H9 (cell line): ENCODE results near the gene TP53TG5. TPM values are rescaled to one million over a fixed set of nuclear protein-coding genes. Genes with fewer than 3 reads are reported as not detected.

Experiments
- DNase-seq: peaks from one replicate; pipeline ENCODE4 v3.0.0-alpha.2; 2017
- H2AFZ ChIP-seq: one replicate; pipeline ENCODE4 v1.6.1; 2013; ENCODE audit warnings: mild to moderate bottlenecking, low read length, control low read depth, moderate library complexity
- H2AK5ac ChIP-seq: 2 replicates; pipeline ENCODE4 v1.6.1; 2013; ENCODE audit warnings: low read length, control low read depth, mixed read lengths; ENCODE audit not compliant: insufficient read length
- H2BK120ac ChIP-seq: one replicate; pipeline ENCODE4 v1.6.1; 2013; ENCODE audit warnings: low read depth, mild to moderate bottlenecking, low read length, control low read depth, inconsistent platforms; ENCODE audit not compliant: poor library complexity, severe bottlenecking
- H2BK12ac ChIP-seq: 2 replicates; pipeline ENCODE4 v1.6.1; 2013; ENCODE audit warnings: low read length, control low read depth, mixed read lengths, low read depth; ENCODE audit not compliant: insufficient read length
- H2BK15ac ChIP-seq: 2 replicates; pipeline ENCODE4 v1.6.1; 2013; ENCODE audit warnings: low read depth, low read length, control low read depth
- H2BK20ac ChIP-seq: one replicate; pipeline ENCODE4 v1.6.1; 2013; ENCODE audit warnings: low read depth, mild to moderate bottlenecking, low read length, control low read depth, inconsistent platforms; ENCODE audit not compliant: poor library complexity, severe bottlenecking
- H2BK5ac ChIP-seq: 2 replicates; pipeline ENCODE4 v1.6.1; 2013; ENCODE audit warnings: low read length, control low read depth, mixed read lengths; ENCODE audit not compliant: insufficient read length
- H3K14ac ChIP-seq: 2 replicates; pipeline ENCODE4 v1.6.1; 2013; ENCODE audit warnings: low read length, control low read depth; ENCODE audit not compliant: insufficient read depth
- H3K18ac ChIP-seq: 2 replicates; pipeline ENCODE4 v1.6.1; 2013; ENCODE audit warnings: low read depth, mild to moderate bottlenecking, mixed read lengths, low read length, control low read depth; ENCODE audit not compliant: insufficient read length
- H3K23ac ChIP-seq: 2 replicates; pipeline ENCODE4 v1.6.1; 2013; ENCODE audit warnings: low read length, control low read depth, mixed read lengths, low read depth; ENCODE audit not compliant: insufficient read length
- H3K23me2 ChIP-seq: 2 replicates; pipeline ENCODE4 v1.6.1; 2013; ENCODE audit warnings: low read depth, mild to moderate bottlenecking, mixed read lengths, low read length, control low read depth; ENCODE audit not compliant: insufficient read length, poor library complexity, severe bottlenecking
- H3K27ac ChIP-seq: 2 replicates; pipeline ENCODE4 v1.5.1; 2013; ENCODE audit warnings: low read length, control low read depth, mixed read lengths, low read depth; ENCODE audit not compliant: insufficient read length
- H3K27me3 ChIP-seq: 2 replicates; pipeline ENCODE4 v1.6.1; 2013; ENCODE audit warnings: low read length, control low read depth, inconsistent platforms; ENCODE audit not compliant: insufficient read depth
- H3K4ac ChIP-seq: 2 replicates; pipeline ENCODE4 v1.6.1; 2013; ENCODE audit warnings: low read depth, mild to moderate bottlenecking, control low read depth, inconsistent platforms, low read length, moderate library complexity
- H3K4me1 ChIP-seq: 2 replicates; pipeline ENCODE4 v1.6.1; 2013; ENCODE audit warnings: low read length, control low read depth, inconsistent platforms; ENCODE audit not compliant: insufficient read depth
- H3K4me2 ChIP-seq: 2 replicates; pipeline ENCODE4 v1.6.1; 2013; ENCODE audit warnings: low read length, control low read depth, mixed read lengths; ENCODE audit not compliant: insufficient read length, insufficient read depth
- H3K56ac ChIP-seq: 2 replicates; pipeline ENCODE4 v1.6.1; 2013; ENCODE audit warnings: low read depth, mild to moderate bottlenecking, mixed read lengths, low read length, control low read depth; ENCODE audit not compliant: insufficient read length
- H3K79me1 ChIP-seq: 2 replicates; pipeline ENCODE4 v1.6.1; 2013; ENCODE audit warnings: low read depth, mild to moderate bottlenecking, moderate library complexity, low read length, control low read depth, inconsistent platforms; ENCODE audit not compliant: insufficient read depth, poor library complexity, severe bottlenecking
- H3K79me2 ChIP-seq: 2 replicates; pipeline ENCODE4 v1.6.1; 2013; ENCODE audit warnings: low read length, control low read depth, inconsistent platforms; ENCODE audit not compliant: insufficient read depth
- H3K9ac ChIP-seq: 2 replicates; pipeline ENCODE4 v1.6.1; 2013; ENCODE audit warnings: low read length, control low read depth, mixed read lengths; ENCODE audit not compliant: insufficient read length; ENCODE audit errors: extremely low read depth
- H3K9me3 ChIP-seq: one replicate; pipeline ENCODE4 v1.6.1; 2013; ENCODE audit warnings: low read depth, low read length, inconsistent platforms; ENCODE audit not compliant: control insufficient read depth
- H3T11ph ChIP-seq: one replicate; pipeline ENCODE4 v1.6.1; 2013; ENCODE audit warnings: mild to moderate bottlenecking, low read length, control low read depth, inconsistent platforms
- H4K20me1 ChIP-seq: one replicate; pipeline ENCODE4 v1.6.1; 2013; ENCODE audit not compliant: control insufficient read depth, insufficient read length, insufficient read depth
- H4K5ac ChIP-seq: 2 replicates; pipeline ENCODE4 v1.6.1; 2013; ENCODE audit warnings: low read depth, mild to moderate bottlenecking, mixed read lengths, low read length, control low read depth; ENCODE audit not compliant: insufficient read length
- H4K8ac ChIP-seq: replicated peaks from 2 replicates; pipeline ENCODE4 v1.6.1; 2013; ENCODE audit warnings: low read length, control low read depth, mixed read lengths, low read depth; ENCODE audit not compliant: insufficient read length
- H4K91ac ChIP-seq: 2 replicates; pipeline ENCODE4 v1.6.1; 2013; ENCODE audit warnings: low read depth, mild to moderate bottlenecking, moderate library complexity, mixed read lengths, low read length, control low read depth; ENCODE audit not compliant: insufficient read length
- H3K27ac Mint-ChIP-seq, 3 experiments: 2 replicates in 2 of 3; 3 replicates in 1 of 3; pipeline ENCODE4 v1.8.0; 2020 to 2021; ENCODE audit warnings: mixed read lengths in 3 of 3, mild to moderate bottlenecking in 1 of 3, moderate library complexity in 1 of 3
- H3K27me3 Mint-ChIP-seq: 2 replicates; pipeline ENCODE4 v1.8.0; 2021; ENCODE audit warnings: low read depth, mild to moderate bottlenecking, moderate library complexity, mixed read lengths
- H3K36me3 Mint-ChIP-seq, 3 experiments: 2 replicates in 2 of 3; 3 replicates in 1 of 3; pipeline ENCODE4 v1.8.0; 2020 to 2021; ENCODE audit warnings: low read depth in 3 of 3, mixed read lengths in 3 of 3; ENCODE audit not compliant: insufficient read depth in 1 of 3
- H3K4me1 Mint-ChIP-seq, 2 experiments: 2 replicates each; pipeline ENCODE4 v1.8.0; 2020; ENCODE audit warnings: mixed read lengths in 2 of 2
- H3K4me3 Mint-ChIP-seq, 2 experiments: 2 replicates in 1 of 2; 3 replicates in 1 of 2; pipeline ENCODE4 v1.8.0; 2020 to 2021; ENCODE audit warnings: mild to moderate bottlenecking in 2 of 2, mixed read lengths in 2 of 2, moderate library complexity in 1 of 2
- H3K9me3 Mint-ChIP-seq, 2 experiments: 2 replicates in 1 of 2; 3 replicates in 1 of 2; pipeline ENCODE4 v1.8.0; 2020; ENCODE audit warnings: mild to moderate bottlenecking in 2 of 2, mixed read lengths in 2 of 2, moderate library complexity in 1 of 2
- WGBS: extraction: QIAGEN DNeasy Blood & Tissue Kit; methylation state at CpG from one replicate; pipeline ENCODE4 v1.1.7; 2013; ENCODE audit warnings: missing lambda C conversion rate, low lambda C conversion rate, mixed read lengths; ENCODE audit not compliant: insufficient read length; ENCODE audit errors: extremely low coverage; 5-methylcytosine and 5-hydroxymethylcytosine counted together
- total RNA-seq: library from RNA; stranded (reverse); gene quantifications from 2 replicates; pipeline ENCODE4 v1.2.1, GENCODE V29; 2021
- TF ChIP-seq, protein P1 (sequence below): fragments of 200-600 bp; sonication (generic); conservative IDR thresholded peaks from 3 replicates; pipeline ENCODE4 v1.8.0; 2021; ENCODE audit warnings: antibody characterized with exemption, mild to moderate bottlenecking

The TP53TG5 gene
- total RNA-seq, 1 experiment from 2014 or later = not detected

DNA sequence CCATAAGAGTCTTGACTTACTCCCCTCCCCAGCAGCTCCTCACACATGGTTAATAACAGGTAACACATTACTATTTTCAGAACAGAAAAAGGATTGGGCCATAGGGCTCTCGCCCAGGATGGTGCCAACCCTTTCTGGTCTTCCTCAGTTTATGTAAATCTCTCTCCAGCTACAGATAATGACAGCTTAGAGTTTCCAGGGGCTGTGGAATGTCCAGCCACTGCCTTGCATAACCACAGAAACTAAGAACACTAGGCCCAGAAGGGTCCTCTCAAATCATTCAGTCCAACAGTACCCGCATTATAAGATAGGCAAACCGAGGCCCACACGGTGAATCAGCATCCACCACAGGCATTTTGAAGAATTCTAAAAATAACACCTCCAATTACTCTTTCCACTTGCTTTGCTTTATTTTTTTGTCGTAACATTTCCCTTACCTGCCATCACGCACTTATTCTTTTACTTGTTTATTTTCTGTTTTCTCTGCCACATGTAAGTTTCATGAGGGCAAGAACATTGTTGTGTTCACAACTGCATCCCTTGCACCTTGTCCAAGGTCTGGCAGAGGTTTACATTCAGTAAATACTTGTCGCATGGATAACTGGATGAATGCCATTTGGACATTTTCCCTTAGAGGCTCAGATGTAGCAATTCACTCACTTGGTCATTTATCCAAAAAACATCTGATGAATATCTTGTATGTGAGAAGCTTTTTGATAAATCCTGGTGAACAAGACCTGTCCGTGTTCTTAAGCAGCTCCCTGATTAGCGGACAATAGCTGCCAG is 23.5 kb downstream of the TP53TG5 start:
- no peak overlapping the region for H3K23ac ChIP-seq
- no peaks in the 10 kb centered on the region for H3K23me2 ChIP-seq
- no peaks in the 10 kb centered on the region for H3K79me2 ChIP-seq
- no peak overlapping the region for H2BK20ac ChIP-seq
- no peak overlapping the region for H2AK5ac ChIP-seq
- Mint-ChIP-seq H3K9me3 (no peaks in the 10 kb centered on the region), H3K27ac (no peak overlapping the region), H3K27me3 (no peaks in the 10 kb centered on the region), H3K36me3 (no peaks in the 10 kb centered on the region), H3K4me1 (peaks cover 35 to 42% of the 10 kb centered on the region in 2 experiments), H3K4me3 (no peak overlapping the region)
- no peak overlapping the region for H2BK12ac ChIP-seq
- DNase-seq = no peak
- no peak overlapping the region for H3K56ac ChIP-seq
- no peak overlapping the region for H4K91ac ChIP-seq
- H3K27ac ChIP-seq = no peak overlapping the region
- WGBS = no CpG with 5 or more reads among the region's 9 CpGs
- no peak overlapping the region for H4K8ac ChIP-seq
- H2BK15ac ChIP-seq = no peak overlapping the region
- H4K5ac ChIP-seq = no peak overlapping the region
- H3T11ph ChIP-seq = no peak overlapping the region
- H3K9me3 ChIP-seq = no peaks in the 10 kb centered on the region
- no peak overlapping the region for H2BK5ac ChIP-seq
- no peak overlapping the region for H3K4ac ChIP-seq
- TF ChIP-seq, protein P1, sequence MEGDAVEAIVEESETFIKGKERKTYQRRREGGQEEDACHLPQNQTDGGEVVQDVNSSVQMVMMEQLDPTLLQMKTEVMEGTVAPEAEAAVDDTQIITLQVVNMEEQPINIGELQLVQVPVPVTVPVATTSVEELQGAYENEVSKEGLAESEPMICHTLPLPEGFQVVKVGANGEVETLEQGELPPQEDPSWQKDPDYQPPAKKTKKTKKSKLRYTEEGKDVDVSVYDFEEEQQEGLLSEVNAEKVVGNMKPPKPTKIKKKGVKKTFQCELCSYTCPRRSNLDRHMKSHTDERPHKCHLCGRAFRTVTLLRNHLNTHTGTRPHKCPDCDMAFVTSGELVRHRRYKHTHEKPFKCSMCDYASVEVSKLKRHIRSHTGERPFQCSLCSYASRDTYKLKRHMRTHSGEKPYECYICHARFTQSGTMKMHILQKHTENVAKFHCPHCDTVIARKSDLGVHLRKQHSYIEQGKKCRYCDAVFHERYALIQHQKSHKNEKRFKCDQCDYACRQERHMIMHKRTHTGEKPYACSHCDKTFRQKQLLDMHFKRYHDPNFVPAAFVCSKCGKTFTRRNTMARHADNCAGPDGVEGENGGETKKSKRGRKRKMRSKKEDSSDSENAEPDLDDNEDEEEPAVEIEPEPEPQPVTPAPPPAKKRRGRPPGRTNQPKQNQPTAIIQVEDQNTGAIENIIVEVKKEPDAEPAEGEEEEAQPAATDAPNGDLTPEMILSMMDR = no peak
- peaks cover 3% of the 10 kb centered on the region; the same call in 1 of the 2 replicates for H3K4me1 ChIP-seq
- H4K20me1 ChIP-seq = no peaks in the 10 kb centered on the region
- H2AFZ ChIP-seq = no peak overlapping the region
- H3K27me3 ChIP-seq = no peaks in the 10 kb centered on the region
- no peak overlapping the region for H3K14ac ChIP-seq
- no peaks in the 10 kb centered on the region for H3K79me1 ChIP-seq
- no peak overlapping the region for H2BK120ac ChIP-seq
- no peak overlapping the region for H3K18ac ChIP-seq
- no peak overlapping the region for H3K4me2 ChIP-seq
- no peak overlapping the region for H3K9ac ChIP-seq
